MG63 (cell line): ENCODE results near the gene GNB4. TPM values are rescaled to one million over a fixed set of nuclear protein-coding genes. Genes with fewer than 3 reads are reported as not detected.

Experiments
- DNase-seq: peaks from one replicate; pipeline ENCODE4 v3.0.0-alpha.2; 2020
- H3K27me3 ChIP-seq: fragments of 250-450 bp; sonication (Bioruptor Pico); 2 replicates; pipeline ENCODE4 v1.5.1; 2020; ENCODE audit warnings: mild to moderate bottlenecking, moderate library complexity
- H3K36me3 ChIP-seq: fragments of 250-450 bp; sonication (Bioruptor Pico); 2 replicates; pipeline ENCODE4 v1.5.1; 2020; ENCODE audit warnings: mild to moderate bottlenecking, moderate library complexity
- H3K4me3 ChIP-seq: fragments of 250-450 bp; sonication (Bioruptor Pico); 2 replicates; pipeline ENCODE4 v1.5.1; 2020; ENCODE audit warnings: mild to moderate bottlenecking, moderate library complexity
- H3K9me3 ChIP-seq: fragments of 250-450 bp; sonication (Bioruptor Pico); 2 replicates; pipeline ENCODE4 v1.5.1; 2020; ENCODE audit warnings: mild to moderate bottlenecking, moderate library complexity
- total RNA-seq: library from RNA; depleted of rRNA; stranded (reverse); fragments of >200 nt; shearing (Covaris generic); gene quantifications from 2 replicates; pipeline ENCODE4 v1.2.3, GENCODE V29; 2014; ENCODE audit warnings: low replicate concordance

Gene GNB4
- total RNA-seq, 1 experiment from 2014 or later = 50.9 TPM

GRCh38 chr3:179450901-179451264 is 387 bp downstream of the GNB4 start:
- Histone ChIP-seq H3K27me3 (no peaks in the 10 kb centered on the region), H3K4me3 (peak overlapping the region; percentile 87), H3K36me3 (peaks cover 9% of the 10 kb centered on the region), H3K9me3 (no peaks in the 10 kb centered on the region)
- DNase-seq = peak; percentile 50

- H3K27me3 ChIP-seq = no peaks in the 10 kb centered on the region
- no peaks in the 10 kb centered on the region for H3K9me3 ChIP-seq
- peaks cover 14% of the 10 kb centered on the region for H3K36me3 ChIP-seq
- DNase-seq = no peak
- H3K4me3 ChIP-seq = peak overlapping the region; percentile 87
Observed at GRCh38 chr3:179450261-179450701, 989 bp downstream of the GNB4 start.

- peak overlapping the region; percentile 87 for H3K4me3 ChIP-seq
- no peaks in the 10 kb centered on the region for H3K27me3 ChIP-seq
- H3K36me3 ChIP-seq = peaks cover 14% of the 10 kb centered on the region
- H3K9me3 ChIP-seq = no peaks in the 10 kb centered on the region
- DNase-seq = no peak
Observed at GRCh38 chr3:179449636-179450035, 1.6 kb downstream of the GNB4 start.

GRCh38 chr3:179447251-179447650 is 4.0 kb downstream of the GNB4 start:
- no peak for DNase-seq
- Histone ChIP-seq H3K27me3 (no peaks in the 10 kb centered on the region), H3K36me3 (peaks cover 18% of the 10 kb centered on the region), H3K9me3 (no peaks in the 10 kb centered on the region), H3K4me3 (no peak overlapping the region)

- no peaks in the 10 kb centered on the region for H3K27me3 ChIP-seq
- peaks cover 20% of the 10 kb centered on the region for H3K36me3 ChIP-seq
- no peak overlapping the region for H3K4me3 ChIP-seq
- no peaks in the 10 kb centered on the region for H3K9me3 ChIP-seq
- no peak for DNase-seq
Observed at GRCh38 chr3:179446501-179446900, 4.8 kb downstream of the GNB4 start.

GRCh38 chr3:179438841-179439240 is 12.4 kb downstream of the GNB4 start:
- no peaks in the 10 kb centered on the region for H3K9me3 ChIP-seq
- H3K27me3 ChIP-seq = no peaks in the 10 kb centered on the region
- DNase-seq = no peak
- H3K4me3 ChIP-seq = no peak overlapping the region
- H3K36me3 ChIP-seq = peaks cover 18% of the 10 kb centered on the region

- no peak for DNase-seq
- Histone ChIP-seq H3K27me3 (no peaks in the 10 kb centered on the region), H3K36me3 (peaks cover 12% of the 10 kb centered on the region), H3K9me3 (no peaks in the 10 kb centered on the region), H3K4me3 (no peak overlapping the region)
Observed at GRCh38 chr3:179436517-179436916, 14.8 kb downstream of the GNB4 start.

- peaks cover 3% of the 10 kb centered on the region; the same call in 1 of the 2 replicates for H3K36me3 ChIP-seq
- no peak for DNase-seq
- H3K4me3 ChIP-seq = no peak overlapping the region
- H3K9me3 ChIP-seq = no peaks in the 10 kb centered on the region
- no peaks in the 10 kb centered on the region for H3K27me3 ChIP-seq
Observed at GRCh38 chr3:179432451-179432850, 18.8 kb downstream of the GNB4 start.

- peaks cover 3% of the 10 kb centered on the region; the same call in 1 of the 2 replicates for H3K36me3 ChIP-seq
- no peaks in the 10 kb centered on the region for H3K27me3 ChIP-seq
- DNase-seq = no peak
- no peaks in the 10 kb centered on the region for H3K9me3 ChIP-seq
- H3K4me3 ChIP-seq = no peak overlapping the region
Observed at GRCh38 chr3:179432021-179432420, 19.2 kb downstream of the GNB4 start.

GRCh38 chr3:179430277-179430870 is 20.9 kb downstream of the GNB4 start:
- no peak for DNase-seq
- H3K27me3 ChIP-seq = no peaks in the 10 kb centered on the region
- H3K4me3 ChIP-seq = no peak overlapping the region
- no peaks in the 10 kb centered on the region for H3K9me3 ChIP-seq
- H3K36me3 ChIP-seq = peaks cover 14% of the 10 kb centered on the region

GRCh38 chr3:179428876-179429548 is 22.3 kb downstream of the GNB4 start:
- H3K4me3 ChIP-seq = no peak overlapping the region
- H3K9me3 ChIP-seq = no peaks in the 10 kb centered on the region
- DNase-seq = no peak
- H3K36me3 ChIP-seq = peaks cover 24% of the 10 kb centered on the region
- no peaks in the 10 kb centered on the region for H3K27me3 ChIP-seq

GRCh38 chr3:179425075-179425474 is 26.2 kb downstream of the GNB4 start:
- Histone ChIP-seq H3K36me3 (peaks cover 48% of the 10 kb centered on the region), H3K4me3 (no peak overlapping the region)
- DNase-seq = no peak

GRCh38 chr3:179421500-179421899 is 29.8 kb downstream of the GNB4 start:
- no peaks in the 10 kb centered on the region; the same call in 1 of the 2 replicates for H3K27me3 ChIP-seq
- no peak for DNase-seq
- H3K9me3 ChIP-seq = no peaks in the 10 kb centered on the region
- peaks cover 67% of the 10 kb centered on the region for H3K36me3 ChIP-seq
- no peak overlapping the region for H3K4me3 ChIP-seq

More at GRCh38 chr3:179425075-179425474, 26.2 kb downstream of the GNB4 start:
- H3K9me3 ChIP-seq = no peaks in the 10 kb centered on the region
- no peaks in the 10 kb centered on the region; the same call in 1 of the 2 replicates for H3K27me3 ChIP-seq

GRCh38 chr3:179418610-179419009 is 32.7 kb downstream of the GNB4 start:
- Histone ChIP-seq H3K36me3 (peaks cover 66% of the 10 kb centered on the region), H3K4me3 (no peak overlapping the region), H3K27me3 (no peaks in the 10 kb centered on the region; the same call in 1 of the 2 replicates), H3K9me3 (no peaks in the 10 kb centered on the region)
- DNase-seq = no peak

- Histone ChIP-seq H3K4me3 (no peak overlapping the region), H3K9me3 (no peaks in the 10 kb centered on the region), H3K27me3 (no peaks in the 10 kb centered on the region; the same call in 1 of the 2 replicates), H3K36me3 (peaks cover 66% of the 10 kb centered on the region)
- no peak for DNase-seq
Observed at GRCh38 chr3:179416681-179417080, 34.6 kb downstream of the GNB4 start.

- Histone ChIP-seq H3K9me3 (no peaks in the 10 kb centered on the region), H3K36me3 (peaks cover 55% of the 10 kb centered on the region), H3K4me3 (no peak overlapping the region), H3K27me3 (no peaks in the 10 kb centered on the region)
- DNase-seq = no peak
Observed at GRCh38 chr3:179415377-179415776, 35.9 kb downstream of the GNB4 start.

- DNase-seq = no peak
- no peaks in the 10 kb centered on the region for H3K9me3 ChIP-seq
- no peaks in the 10 kb centered on the region for H3K27me3 ChIP-seq
- H3K36me3 ChIP-seq = peaks cover 55% of the 10 kb centered on the region
- H3K4me3 ChIP-seq = no peak overlapping the region
Observed at GRCh38 chr3:179414804-179415203, 36.5 kb downstream of the GNB4 start.

GRCh38 chr3:179410999-179411398 is 40.3 kb downstream of the GNB4 start:
- no peak for DNase-seq
- Histone ChIP-seq H3K9me3 (no peaks in the 10 kb centered on the region), H3K4me3 (no peak overlapping the region), H3K36me3 (peaks cover 35% of the 10 kb centered on the region), H3K27me3 (no peaks in the 10 kb centered on the region)
